ENCODE results near the gene CNOT3. TPM values are rescaled to one million over a fixed set of nuclear protein-coding genes. Genes with fewer than 3 reads are reported as not detected.

CNOT3 gene
- polyA plus RNA-seq, 1 of the 3 experiments (the other 2 are of a cell fraction), result 14.2 TPM

- TF ChIP-seq ELF1 (IDR thresholded peaks at IDR 0.05) (no peak), FOXJ3 (CRISPR knock-in tag; IDR thresholded peaks at IDR 0.05) (no peak), IRF3 (IDR thresholded peaks at IDR 0.05; ENCODE audit: low read depth, low read length) (no peak), YY1 (IDR thresholded peaks at IDR 0.05; ENCODE audit: low read depth) (no peak), NRF1 (IDR thresholded peaks at IDR 0.05; ENCODE audit: low read depth, low read length) (peak; percentile 57), GABPA (IDR thresholded peaks at IDR 0.05; ENCODE audit: low read depth) (no peak), RCOR1 (IDR thresholded peaks at IDR 0.05; ENCODE audit: low read length) (no peak), EP300 (IDR thresholded peaks at IDR 0.05; ENCODE audit: borderline replicate concordance in 1 of 2, low read depth in 1 of 2, low read length in 1 of 2) (peak in 1 of 2 experiments; percentile 40; a peak in 1 of 4 replicates), POLR2AphosphoS5 (IDR thresholded peaks at IDR 0.05; ENCODE audit: low read depth, low read length) (0 out of 2 replicates have a peak, but pooled peaks have one; percentile 41), MEF2A (IDR thresholded peaks at IDR 0.05; ENCODE audit: borderline replicate concordance, low read depth) (no peak), USF1 (IDR thresholded peaks at IDR 0.05; ENCODE audit: borderline replicate concordance, low read depth) (no peak), MXI1 (IDR thresholded peaks at IDR 0.05; ENCODE audit: low read depth, low read length) (peak; percentile 84), MAX (IDR thresholded peaks at IDR 0.05; ENCODE audit: low read depth) (peak; percentile 67; the same call in 1 of the 2 replicates)
Observed at GRCh38 chr19:54189735-54190502, 52.4 kb downstream of the CNOT3 start (continued).

GRCh38 chr19:54190503-54191010, 53.0 kb downstream of the CNOT3 start:
- H2AFZ ChIP-seq (ENCODE audit: low read depth), result peak overlapping the region; percentile 96
- H3K9ac ChIP-seq, result peak overlapping the region; percentile 78
- H3K9me2 ChIP-seq, result no peaks in the 10 kb centered on the region
- DNase-seq, result peak; percentile 83
- H3K27me3 ChIP-seq (ENCODE audit: insufficient read depth), result no peaks in the 10 kb centered on the region
- peak overlapping the region; percentile 84 to 93 for H3K4me3 ChIP-seq (ENCODE audit: low read depth in 2 of 2, low read length in 1 of 2)
- peaks cover 0 to 15% of the 10 kb centered on the region in 2 experiments; a peak in 1 of 4 replicates for H3K4me1 ChIP-seq (ENCODE audit: control insufficient read depth in 1 of 2, insufficient read depth in 2 of 2, low read depth in 1 of 2, low read length in 1 of 2)
- peak overlapping the region; percentile 96 to 97 for H3K27ac ChIP-seq (ENCODE audit: low read depth in 2 of 2, low read length in 1 of 2)
- H3K9me3 ChIP-seq, result no peaks in the 10 kb centered on the region
- CTCF ChIA-PET, result interaction anchor here (1.5 kb wide), 1 partner anchor 20 kb away, joined by 6 read pairs; no protein-coding TSS in a partner anchor
- TF ChIP-seq FOXJ3 (CRISPR knock-in tag; IDR thresholded peaks at IDR 0.05), result no peak
- 0 out of 2 replicates have a peak, but pooled peaks have one; percentile 38 for TF ChIP-seq SIN3A (IDR thresholded peaks at IDR 0.05; ENCODE audit: borderline replicate concordance, low read depth, low read length)
- peak; percentile 45 for TF ChIP-seq CHD2 (IDR thresholded peaks at IDR 0.05; ENCODE audit: low read length, partially characterized antibody)
- TF ChIP-seq RFX5 (IDR thresholded peaks at IDR 0.05; ENCODE audit: low read length), result peak; percentile 7; the same call in 1 of the 2 replicates
- H3K4me2 ChIP-seq, result peak overlapping the region; percentile 100
- POLR2A ChIA-PET, result interaction anchor here (4.1 kb wide), 1 partner anchor 10 kb away, joined by 50 read pairs; the partner anchor contains the start of gene RPS9
- H3K36me3 ChIP-seq (replicated peaks in 1 of 2; ENCODE audit: control insufficient read depth in 1 of 2, insufficient read depth in 2 of 2, low read length in 1 of 2), result peaks cover 21 to 27% of the 10 kb centered on the region in 2 experiments
- peaks cover 71% of the 10 kb centered on the region for H3K79me2 ChIP-seq (ENCODE audit: insufficient read depth)
- WGBS (ENCODE audit: low lambda C conversion rate), result 3% methylated on average over 24 of the region's 56 CpGs
- no peaks in the 10 kb centered on the region for H4K20me1 ChIP-seq (ENCODE audit: insufficient read depth)
- H3F3A ChIP-seq (replicated peaks; ENCODE audit: insufficient read depth), result peaks cover 7% of the 10 kb centered on the region
